MCF 10A (cell line): ENCODE results near the gene GNLY. TPM values are rescaled to one million over a fixed set of nuclear protein-coding genes. Genes with fewer than 3 reads are reported as not detected.
A peak's percentile ranks its signal among the peaks of the same experiment; 100 is the strongest.

Source experiments
- BruUV-seq: library from RNA; stranded (reverse); fragments of 400-500 nt; replicated peaks from 2 replicates; lab custom pipeline; 2021; lab: Mats Ljungman, UMichigan
- CTCF ChIA-PET: fragments of 300-600 bp; sonication (Branson Sonifier 250); formaldehyde crosslinking; extraction: SDS; loops from one replicate; lab custom pipeline; 2021; ENCODE audit warnings: antibody characterized with exemption, inconsistent platforms; lab: Yijun Ruan, JAX
- POLR2A ChIA-PET: fragments of 300-600, 350-650 bp; sonication (Branson Sonifier 250); formaldehyde crosslinking; extraction: SDS; loops from one replicate; lab custom pipeline; 2020; ENCODE audit warnings: antibody characterized with exemption, inconsistent platforms; lab: Yijun Ruan, JAX
- DNase-seq: peaks from one replicate; pipeline ENCODE4 v3.0.0-alpha.2; 2018; ENCODE audit not compliant: unreplicated experiment
- H3K27ac Mint-ChIP-seq: one replicate; pipeline ENCODE4 v1.8.0; 2022; ENCODE audit warnings: mild to moderate bottlenecking, low read depth, mixed read lengths; ENCODE audit not compliant: unreplicated experiment
- H3K27me3 Mint-ChIP-seq: one replicate; pipeline ENCODE4 v1.8.0; 2022; ENCODE audit warnings: mixed read lengths; ENCODE audit not compliant: insufficient read depth, unreplicated experiment
- H3K36me3 Mint-ChIP-seq: one replicate; pipeline ENCODE4 v1.8.0; 2022; ENCODE audit warnings: mild to moderate bottlenecking, moderate library complexity, mixed read lengths; ENCODE audit not compliant: insufficient read depth, unreplicated experiment
- H3K4me1 Mint-ChIP-seq: one replicate; pipeline ENCODE4 v1.8.0; 2022; ENCODE audit warnings: mixed read lengths; ENCODE audit not compliant: insufficient read depth, unreplicated experiment
- H3K4me3 Mint-ChIP-seq: one replicate; pipeline ENCODE4 v1.8.0; 2022; ENCODE audit warnings: mild to moderate bottlenecking, moderate library complexity, mixed read lengths; ENCODE audit not compliant: unreplicated experiment
- H3K9me3 Mint-ChIP-seq: one replicate; pipeline ENCODE4 v1.8.0; 2022; ENCODE audit warnings: mixed read lengths; ENCODE audit not compliant: unreplicated experiment
- intact Hi-C: fragments of 100-400 bp; cut with micrococcal nuclease; formaldehyde crosslinking; loops from 2 replicates; pipeline ENCODE4 v1.14.1; 2022
- total RNA-seq: library from RNA; stranded (reverse); gene quantifications from 2 replicates; pipeline ENCODE4 v1.2.3, GENCODE V29; 2022
- TF ChIP-seq, protein P1 (sequence below): fragments of 200-600 bp; IDR thresholded peaks from one replicate; pipeline ENCODE4 v1.8.0; 2022; ENCODE audit warnings: antibody characterized with exemption, mild to moderate bottlenecking; ENCODE audit not compliant: unreplicated experiment

Gene GNLY
- total RNA-seq, 1 experiment from 2014 or later, result not detected

GRCh38 chr2:85704038-85704437 lies 9.9 kb downstream of the GNLY start:
- H3K4me1 Mint-ChIP-seq, result peaks cover 66% of the 10 kb centered on the region
- H3K27ac Mint-ChIP-seq, result peak overlapping the region; percentile 94
- H3K36me3 Mint-ChIP-seq, result no peaks in the 10 kb centered on the region
- CTCF ChIA-PET, result interaction anchor here (0.6 to 8.9 kb wide), 5 partner anchors 9 to 118 kb away, joined by 3 to 166 read pairs (median 6); no protein-coding TSS in a partner anchor
- peak overlapping the region; percentile 64 for H3K4me3 Mint-ChIP-seq
- H3K27me3 Mint-ChIP-seq, result no peaks in the 10 kb centered on the region
- DNase-seq, result no peak
- POLR2A ChIA-PET, result interaction anchor here (1.5 to 2.1 kb wide), 2 partner anchors 17 to 22 kb away, joined by 6 to 8 read pairs; no protein-coding TSS in a partner anchor
- no TSS peak for BruUV-seq
- TF ChIP-seq, protein P1, sequence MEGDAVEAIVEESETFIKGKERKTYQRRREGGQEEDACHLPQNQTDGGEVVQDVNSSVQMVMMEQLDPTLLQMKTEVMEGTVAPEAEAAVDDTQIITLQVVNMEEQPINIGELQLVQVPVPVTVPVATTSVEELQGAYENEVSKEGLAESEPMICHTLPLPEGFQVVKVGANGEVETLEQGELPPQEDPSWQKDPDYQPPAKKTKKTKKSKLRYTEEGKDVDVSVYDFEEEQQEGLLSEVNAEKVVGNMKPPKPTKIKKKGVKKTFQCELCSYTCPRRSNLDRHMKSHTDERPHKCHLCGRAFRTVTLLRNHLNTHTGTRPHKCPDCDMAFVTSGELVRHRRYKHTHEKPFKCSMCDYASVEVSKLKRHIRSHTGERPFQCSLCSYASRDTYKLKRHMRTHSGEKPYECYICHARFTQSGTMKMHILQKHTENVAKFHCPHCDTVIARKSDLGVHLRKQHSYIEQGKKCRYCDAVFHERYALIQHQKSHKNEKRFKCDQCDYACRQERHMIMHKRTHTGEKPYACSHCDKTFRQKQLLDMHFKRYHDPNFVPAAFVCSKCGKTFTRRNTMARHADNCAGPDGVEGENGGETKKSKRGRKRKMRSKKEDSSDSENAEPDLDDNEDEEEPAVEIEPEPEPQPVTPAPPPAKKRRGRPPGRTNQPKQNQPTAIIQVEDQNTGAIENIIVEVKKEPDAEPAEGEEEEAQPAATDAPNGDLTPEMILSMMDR, result no peak
- H3K9me3 Mint-ChIP-seq, result peaks cover 7% of the 10 kb centered on the region
- intact Hi-C loops, result no loop called here

GRCh38 chr2:85704800-85705679 lies 10.9 kb downstream of the GNLY start:
- ChIA-PET POLR2A (interaction anchor here (0.5 to 2.1 kb wide), 8 partner anchors 18 to 284 kb away, joined by 3 to 22 read pairs (median 6); no protein-coding TSS in a partner anchor), CTCF (interaction anchor here (0.6 to 8.9 kb wide), 13 partner anchors 8 to 767 kb away, joined by 3 to 166 read pairs (median 5); no protein-coding TSS in a partner anchor)
- intact Hi-C loops, result no loop called here
- no peak for DNase-seq
- H3K9me3 Mint-ChIP-seq, result peaks cover 7% of the 10 kb centered on the region
- TSS peak; percentile 64 for BruUV-seq
- H3K27ac Mint-ChIP-seq, result peak overlapping the region; percentile 94
- H3K4me1 Mint-ChIP-seq, result peaks cover 73% of the 10 kb centered on the region
- H3K36me3 Mint-ChIP-seq, result no peaks in the 10 kb centered on the region
- TF ChIP-seq, protein P1, result no peak
- peak overlapping the region; percentile 55 for H3K4me3 Mint-ChIP-seq
- H3K27me3 Mint-ChIP-seq, result no peaks in the 10 kb centered on the region

DNA sequence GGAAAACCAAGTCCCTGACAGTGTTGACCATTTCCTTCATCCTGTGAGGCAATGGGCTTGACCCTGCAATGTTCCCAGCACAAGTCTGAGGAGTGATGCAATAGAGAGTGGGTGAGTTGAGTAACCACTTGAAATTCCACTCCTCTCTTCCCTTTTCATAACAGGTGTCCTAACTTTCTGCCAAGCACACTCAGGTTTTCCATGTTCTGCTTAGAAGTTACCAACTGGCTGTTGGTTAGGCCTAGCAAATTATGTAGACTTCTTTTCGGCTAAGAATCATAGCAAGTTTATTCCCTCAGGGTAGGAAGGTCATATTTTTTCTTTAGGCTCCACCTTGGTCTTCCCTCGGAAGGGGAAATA lies 11.5 kb downstream of the GNLY start:
- Mint-ChIP-seq H3K27me3 (no peaks in the 10 kb centered on the region), H3K4me3 (peak overlapping the region; percentile 55), H3K4me1 (peaks cover 70% of the 10 kb centered on the region), H3K27ac (peak overlapping the region; percentile 94), H3K36me3 (no peaks in the 10 kb centered on the region), H3K9me3 (peaks cover 7% of the 10 kb centered on the region)
- BruUV-seq, result no TSS peak
- TF ChIP-seq, protein P1, result no peak
- DNase-seq, result peak; percentile 99
- ChIA-PET POLR2A (interaction anchor here (0.7 to 2.1 kb wide), 10 partner anchors 18 to 168 kb away, joined by 3 to 22 read pairs (median 4); no protein-coding TSS in a partner anchor), CTCF (interaction anchor here (0.6 to 8.9 kb wide), 16 partner anchors 9 to 488 kb away, joined by 3 to 166 read pairs (median 4); no protein-coding TSS in a partner anchor)
- intact Hi-C loops, result no loop called here

- TF ChIP-seq, protein P1, result no peak
- DNase-seq, result no peak
- POLR2A ChIA-PET, result interaction anchor here (0.7 to 2.1 kb wide), 8 partner anchors 19 to 168 kb away, joined by 3 to 22 read pairs (median 3); no protein-coding TSS in a partner anchor
- H3K27ac Mint-ChIP-seq, result peak overlapping the region; percentile 94
- H3K9me3 Mint-ChIP-seq, result peaks cover 7% of the 10 kb centered on the region
- peak overlapping the region; percentile 55 for H3K4me3 Mint-ChIP-seq
- CTCF ChIA-PET, result interaction anchor here (0.6 to 8.9 kb wide), 16 partner anchors 10 to 487 kb away, joined by 3 to 166 read pairs (median 4); no protein-coding TSS in a partner anchor
- peaks cover 66% of the 10 kb centered on the region for H3K4me1 Mint-ChIP-seq
- intact Hi-C loops, result no loop called here
- H3K27me3 Mint-ChIP-seq, result no peaks in the 10 kb centered on the region
- TSS peak; percentile 21 for BruUV-seq
- H3K36me3 Mint-ChIP-seq, result no peaks in the 10 kb centered on the region
Measured at GRCh38 chr2:85706063-85706462, 11.9 kb downstream of the GNLY start.
